Ovary (tissue), 3 donors: ENCODE data around the gene EYS.

ENCODE experiments used
- CTCF ChIP-seq, 3 donors: fragments of 450-650 bp in 2 of 3; fragments of 200-600 bp in 1 of 3; IDR thresholded peaks; one replicate each; pipeline versions ENCODE4 v1.5.1 to v1.8.0; 2016 to 2022; ENCODE audit warnings: antibody characterized with exemption in 3 of 3, mild to moderate bottlenecking in 1 of 3
- EP300 ChIP-seq: sonication (generic); formaldehyde crosslinking; IDR thresholded peaks from one replicate; pipeline ENCODE4 v1.6.1; 2017; ENCODE audit warnings: antibody characterized with exemption
- POLR2A ChIP-seq: fragments of 450-650 bp; IDR thresholded peaks from one replicate; pipeline ENCODE4 v1.6.1; 2017; ENCODE audit warnings: antibody characterized with exemption, mild to moderate bottlenecking, moderate library complexity
- donor health status: DM: no; HTN: no; CAD: no.

DNA sequence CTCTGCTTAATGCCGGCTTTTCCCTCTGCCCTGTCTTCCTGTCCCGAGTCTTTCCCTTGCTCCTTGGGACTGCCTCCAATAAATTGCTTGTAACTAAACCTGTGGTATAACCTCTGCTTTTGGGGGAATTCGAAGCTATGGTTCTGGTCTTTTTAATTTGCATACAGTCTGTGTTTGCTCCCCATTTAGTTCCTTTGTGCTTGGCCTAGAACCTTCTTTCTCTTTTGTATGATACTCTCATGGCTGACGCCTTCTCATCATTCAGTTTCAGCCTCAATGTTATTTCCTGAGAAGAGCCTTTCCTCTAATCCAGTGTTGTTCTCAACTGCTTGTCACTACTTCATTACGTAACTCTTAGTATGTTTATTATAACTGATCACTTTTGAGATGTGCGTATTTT is 1823.4 kb downstream of the EYS start:
- TF ChIP-seq CTCF (IDR thresholded peaks at IDR 0.05): no peak
- no peak for TF ChIP-seq POLR2A
- TF ChIP-seq EP300: no peak
